Measurements from ENCODE around the gene ATP8A2.
A peak's percentile ranks its signal among the peaks of the same experiment; 100 is the strongest.
"Not testable (repeated sequence)": the region's sequence is repeated elsewhere in the genome, so short reads cannot be mapped to it uniquely, and the experiment has no call there.

Gene ATP8A2

GRCh38 chr13:25463496-25463895 lies 91.7 kb downstream of the ATP8A2 start:
- DNase-seq (ENCODE audit: low read depth) = peak; percentile 70

GRCh38 chr13:25466880-25467279 lies 95.1 kb downstream of the ATP8A2 start:
- no peak for DNase-seq (ENCODE audit: low read depth)

- peak; percentile 9 for DNase-seq (ENCODE audit: low read depth)
Measured at GRCh38 chr13:25468325-25469168, 96.8 kb downstream of the ATP8A2 start.

- DNase-seq (ENCODE audit: low read depth) = no peak
Measured at GRCh38 chr13:25469169-25469525, 97.4 kb downstream of the ATP8A2 start.

- peak; percentile 10 for DNase-seq (ENCODE audit: low read depth)
Measured at GRCh38 chr13:25473864-25474263, 102.1 kb downstream of the ATP8A2 start.

- peak; percentile 24 for DNase-seq (ENCODE audit: low read depth)
Measured at GRCh38 chr13:25478186-25478585, 106.4 kb downstream of the ATP8A2 start.

GRCh38 chr13:25489238-25489637 lies 117.5 kb downstream of the ATP8A2 start:
- DNase-seq (ENCODE audit: low read depth) = no peak

- no peak for DNase-seq (ENCODE audit: low read depth)
Measured at GRCh38 chr13:25490236-25490635, 118.5 kb downstream of the ATP8A2 start.

GRCh38 chr13:25493931-25494640 lies 122.3 kb downstream of the ATP8A2 start:
- DNase-seq (ENCODE audit: low read depth) = no peak

- no peak for DNase-seq (ENCODE audit: low read depth)
Measured at GRCh38 chr13:25494698-25495411, 123.1 kb downstream of the ATP8A2 start.

- DNase-seq (ENCODE audit: low read depth) = no peak
Measured at GRCh38 chr13:25501231-25501630, 129.5 kb downstream of the ATP8A2 start.

- no peak for DNase-seq (ENCODE audit: low read depth)
Measured at GRCh38 chr13:25502031-25502430, 130.3 kb downstream of the ATP8A2 start.

- DNase-seq (ENCODE audit: low read depth) = no peak
Measured at GRCh38 chr13:25502551-25502950, 130.8 kb downstream of the ATP8A2 start.

GRCh38 chr13:25503856-25504255 lies 132.1 kb downstream of the ATP8A2 start:
- no peak for DNase-seq (ENCODE audit: low read depth)

GRCh38 chr13:25507841-25508240 lies 136.1 kb downstream of the ATP8A2 start:
- DNase-seq (ENCODE audit: low read depth) = no peak

GRCh38 chr13:25513060-25513459 lies 141.3 kb downstream of the ATP8A2 start:
- DNase-seq (ENCODE audit: low read depth) = not testable (repeated sequence)

- no peak for DNase-seq (ENCODE audit: low read depth)
Measured at GRCh38 chr13:25518441-25518840, 146.7 kb downstream of the ATP8A2 start.

GRCh38 chr13:25525884-25526283 lies 154.1 kb downstream of the ATP8A2 start:
- no peak for DNase-seq (ENCODE audit: low read depth)

GRCh38 chr13:25528266-25528665 lies 156.5 kb downstream of the ATP8A2 start:
- DNase-seq (ENCODE audit: low read depth) = no peak

GRCh38 chr13:25529425-25529824 lies 157.7 kb downstream of the ATP8A2 start:
- DNase-seq (ENCODE audit: low read depth) = no peak

GRCh38 chr13:25538276-25538675 lies 166.5 kb downstream of the ATP8A2 start:
- no peak for DNase-seq (ENCODE audit: low read depth)

GRCh38 chr13:25541434-25542123 lies 169.8 kb downstream of the ATP8A2 start:
- DNase-seq (ENCODE audit: low read depth) = no peak
